HepG2 (cell line): ENCODE data around the gene RECQL. TPM values are rescaled to one million over a fixed set of nuclear protein-coding genes. Genes with fewer than 3 reads are reported as not detected.

Experiments used
- ATAC-seq: fragments of 200-7000 bp; cut with Tn5 transposase; 3 replicates; pipeline ENCODE4 v1.9.1; 2020; ENCODE audit warnings: mild to moderate bottlenecking, moderate library complexity
- BruUV-seq: library from RNA; stranded (reverse); fragments of 400-500 nt; replicated peaks from 2 replicates; lab custom pipeline; 2021; lab: Mats Ljungman, UMichigan
- CTCF ChIA-PET: fragments of 300-600 bp; formaldehyde crosslinking; extraction: SDS; loops from one replicate; lab custom pipeline; 2021; ENCODE audit warnings: low total read pairs, inconsistent platforms, low intra/inter-chr PET ratio; lab: Yijun Ruan, JAX
- POLR2A ChIA-PET: fragments of 350-600 bp; sonication (Branson Sonifier 250); formaldehyde crosslinking; loops from one replicate; lab custom pipeline; 2020; ENCODE audit warnings: antibody characterized with exemption, inconsistent platforms; lab: Yijun Ruan, JAX
- DNase-seq: peaks from one replicate; pipeline ENCODE4 v3.0.0-alpha.2; 2015; ENCODE audit warnings: low spot score
- FAIRE-seq: peaks from 3 replicates; lab custom pipeline; 2011; peaks lifted over from hg19 to GRCh38; lab: Jason Lieb, UNC
- H2AFZ ChIP-seq: one replicate; pipeline ENCODE4 v1.6.1; 2011; ENCODE audit warnings: low read length, inconsistent platforms
- H3K27ac ChIP-seq: fragments of 300-600 bp; 3 replicates; pipeline ENCODE4 v1.8.0; 2011; ENCODE audit warnings: mixed run types, mild to moderate bottlenecking, mixed read lengths, low read length, inconsistent platforms; ENCODE audit not compliant: insufficient read depth; ENCODE audit errors: extremely low read length
- H3K27me3 ChIP-seq, 2 experiments: fragments of 200-600 bp in 1 of 2; 2 replicates in 1 of 2; 3 replicates in 1 of 2; pipeline versions ENCODE4 v1.6.0 to v1.8.0; 2011; ENCODE audit warnings: low read length in 2 of 2, mild to moderate bottlenecking in 2 of 2, moderate library complexity in 2 of 2, inconsistent platforms in 1 of 2; ENCODE audit not compliant: insufficient read depth in 2 of 2, control insufficient read depth in 1 of 2
- H3K36me3 ChIP-seq, 2 experiments: fragments of 200-600 bp in 1 of 2; replicated peaks in 1 of 2; 2 replicates in 1 of 2; 3 replicates in 1 of 2; pipeline versions ENCODE4 v1.5.1 to v1.8.0; 2011; ENCODE audit warnings: low read length in 2 of 2, inconsistent platforms in 1 of 2; ENCODE audit not compliant: insufficient read depth in 2 of 2, control insufficient read depth in 1 of 2
- H3K4me1 ChIP-seq: 2 replicates; pipeline ENCODE4 v1.5.1; 2012; ENCODE audit warnings: low read length, inconsistent platforms; ENCODE audit not compliant: insufficient read depth
- H3K4me2 ChIP-seq: 2 replicates; pipeline ENCODE4 v1.6.0; 2011; ENCODE audit warnings: low read depth, low read length, inconsistent platforms
- H3K4me3 ChIP-seq, 3 experiments: fragments of 200-600 bp in 1 of 3; sonication (generic), shearing (Covaris generic) in 1 of 3; replicated peaks in 1 of 3; 2 replicates each; pipeline ENCODE4 v1.5.1; 2011 to 2016; ENCODE audit warnings: low read length in 3 of 3, inconsistent platforms in 2 of 3, low read depth in 2 of 3, mild to moderate bottlenecking in 2 of 3, control low read depth in 1 of 3, mixed read lengths in 1 of 3; ENCODE audit not compliant: insufficient read depth in 1 of 3
- H3K79me2 ChIP-seq: one replicate; pipeline ENCODE4 v1.6.1; 2011; ENCODE audit warnings: low read length, inconsistent platforms; ENCODE audit not compliant: insufficient read depth
- H3K9ac ChIP-seq: 2 replicates; pipeline ENCODE4 v1.6.0; 2011; ENCODE audit warnings: mild to moderate bottlenecking, low read depth, low read length, inconsistent platforms; ENCODE audit not compliant: insufficient read depth
- H3K9me3 ChIP-seq: 2 replicates; pipeline ENCODE4 v1.5.1; 2012; ENCODE audit warnings: mild to moderate bottlenecking, low read length
- H4K20me1 ChIP-seq: 2 replicates; pipeline ENCODE4 v1.6.0; 2011; ENCODE audit warnings: inconsistent platforms, mild to moderate bottlenecking, low read length, moderate library complexity; ENCODE audit not compliant: insufficient read depth
- AFF4 ChIP-seq: sonication (generic); formaldehyde crosslinking; IDR thresholded peaks from 2 replicates; pipeline ENCODE4 v1.4.0; 2020; ENCODE audit warnings: missing genetic modification reagents
- HOXA7 ChIP-seq: sonication (generic); formaldehyde crosslinking; IDR thresholded peaks from 2 replicates; pipeline ENCODE4 v1.8.1; 2022; ENCODE audit warnings: mild to moderate bottlenecking, missing genetic modification reagents, moderate library complexity
- PAWR ChIP-seq: sonication (generic); formaldehyde crosslinking; IDR thresholded peaks from 2 replicates; pipeline ENCODE4 v1.4.0; 2020; ENCODE audit warnings: missing genetic modification reagents, mild to moderate bottlenecking, borderline replicate concordance
- PHF5A ChIP-seq: IDR thresholded peaks from one replicate; pipeline ENCODE4 v1.6.1; 2018; ENCODE audit warnings: low read depth, missing genetic modification reagents; ENCODE audit not compliant: unreplicated experiment
- SIN3A ChIP-seq: IDR thresholded peaks from 2 replicates; pipeline ENCODE4 v1.6.1; 2011; ENCODE audit warnings: low read depth, mild to moderate bottlenecking, control low read depth, low read length, borderline replicate concordance
- SKIL ChIP-seq: sonication (generic); formaldehyde crosslinking; IDR thresholded peaks from 2 replicates; pipeline ENCODE4 v1.8.0; 2022; ENCODE audit warnings: missing genetic modification reagents, mild to moderate bottlenecking, moderate library complexity, borderline replicate concordance
- SMAD3 ChIP-seq: sonication (generic); formaldehyde crosslinking; IDR thresholded peaks from 2 replicates; pipeline ENCODE4 v1.4.0; 2020; ENCODE audit warnings: missing genetic modification reagents
- ZFP41 ChIP-seq: sonication (generic); formaldehyde crosslinking; IDR thresholded peaks from 2 replicates; pipeline ENCODE4 v1.4.0; 2020; ENCODE audit warnings: mild to moderate bottlenecking, missing genetic modification reagents, borderline replicate concordance
- ZKSCAN1 ChIP-seq: fragments of 150-350 bp; IDR thresholded peaks from 2 replicates; pipeline ENCODE4 v1.6.1; 2014; ENCODE audit warnings: low read length
- ZNF143 ChIP-seq: sonication (generic); formaldehyde crosslinking; IDR thresholded peaks from 2 replicates; pipeline ENCODE4 v1.4.0; 2020; ENCODE audit warnings: missing genetic modification reagents
- ZNF430 ChIP-seq: sonication (generic); formaldehyde crosslinking; IDR thresholded peaks from 2 replicates; pipeline ENCODE4 v1.9.0; 2021; ENCODE audit warnings: mild to moderate bottlenecking, missing genetic modification reagents
- ZNF484 ChIP-seq: sonication (generic); formaldehyde crosslinking; IDR thresholded peaks from 2 replicates; pipeline ENCODE4 v1.5.1; 2020; ENCODE audit warnings: mild to moderate bottlenecking, low read depth, missing genetic modification reagents, borderline replicate concordance
- ZNF7 ChIP-seq: IDR thresholded peaks from 2 replicates; pipeline ENCODE4 v1.6.1; 2016; ENCODE audit warnings: missing biosample characterization, missing genetic modification reagents
- ZNF75D ChIP-seq: sonication (generic); formaldehyde crosslinking; IDR thresholded peaks from 2 replicates; pipeline ENCODE4 v1.8.1; 2023; ENCODE audit warnings: missing genetic modification reagents, mild to moderate bottlenecking, borderline replicate concordance
- WGBS: methylation state at CpG from one replicate; pipeline ENCODE4 v1.1.6; 2017; ENCODE audit warnings: low lambda C conversion rate; 5-methylcytosine and 5-hydroxymethylcytosine counted together
- in situ Hi-C: cut with HindIII; loops from 2 replicates; pipeline ENCODE4 v1.10.0; 2017; ENCODE audit warnings: low pct_unique_long_range_greater_than_20kb; ENCODE audit not compliant: extremely low pct_ligation_motif_present
- intact Hi-C: fragments of 100-400 bp; cut with micrococcal nuclease; formaldehyde crosslinking; loops from one replicate; pipeline ENCODE4 v1.10.0; 2022; ENCODE audit not compliant: unreplicated experiment
- polyA plus RNA-seq, 8 experiments: library from polyadenylated mRNA; depleted of rRNA in 3 of 8; stranded (reverse) in 7 of 8; unstranded in 1 of 8; fragments of >200 nt; fragmentation: Illumina TruSeq in 4 of 8; extraction: Trizol in 4 of 8; gene quantifications; 2 replicates each; pipeline versions ENCODE4 v1.2.1 to v1.2.3, GENCODE V29; 2011 to 2016; ENCODE audit warnings: low read depth in 4 of 8, missing spikeins in 1 of 8, mixed read lengths in 1 of 8; ENCODE audit not compliant: insufficient read depth in 1 of 8
- total RNA-seq, 5 experiments: library from RNA; depleted of rRNA; stranded (reverse); fragments of >200 nt; fragmentation: Illumina TruSeq; extraction: Trizol; gene quantifications; 2 replicates each; pipeline ENCODE4 v1.2.3, GENCODE V29; 2016; ENCODE audit warnings: low read depth in 1 of 5

Gene RECQL
- total and polyA plus RNA-seq, 2 of the 13 experiments (the other 11 are each of a cell fraction or from before 2014, with no cell fraction given) = 7.2 to 41.5 TPM

GRCh38 chr12:21546716-21547115 is 45.3 kb upstream of the RECQL start:
- Histone ChIP-seq H2AFZ (no peak overlapping the region), H3K9me3 (no peaks in the 10 kb centered on the region), H3K4me1 (no peaks in the 10 kb centered on the region), H3K27me3 (0 out of 5 replicates have a peak, but pooled peaks cover 0 to 2% of the 10 kb centered on the region in 2 experiments), H4K20me1 (no peaks in the 10 kb centered on the region), H3K27ac (no peak overlapping the region), H3K4me3 (no peak overlapping the region), H3K4me2 (no peak overlapping the region), H3K79me2 (no peaks in the 10 kb centered on the region), H3K36me3 (no peaks in the 10 kb centered on the region), H3K9ac (no peak overlapping the region)
- ATAC-seq = no peak
- TF ChIP-seq AFF4 (CRISPR knock-in tag) (no peak), ZNF143 (CRISPR knock-in tag) (no peak), ZNF75D (CRISPR knock-in tag) (no peak), SKIL (no peak), PAWR (no peak), ZFP41 (CRISPR knock-in tag) (no peak), SIN3A (no peak), HOXA7 (CRISPR knock-in tag) (no peak), ZNF7 (CRISPR knock-in tag) (no peak), SMAD3 (no peak), ZNF484 (CRISPR knock-in tag) (no peak), ZKSCAN1 (no peak), PHF5A (CRISPR knock-in tag) (no peak), ZNF430 (CRISPR knock-in tag) (no peak)
- in situ Hi-C loops (no loop called here), intact Hi-C loops (no loop called here)
- FAIRE-seq = no peak
- 0% methylated on average over 1 of the region's 1 CpG for WGBS
- POLR2A ChIA-PET = no interaction called here
- BruUV-seq = no TSS peak
- CTCF ChIA-PET = no interaction called here
- no peak for DNase-seq
